Osteocyte (in vitro differentiated cells): ENCODE measurements around the gene MBD3. TPM values are rescaled to one million over a fixed set of nuclear protein-coding genes. Genes with fewer than 3 reads are reported as not detected.

Source experiments
- DNase-seq: peaks from one replicate; pipeline ENCODE4 v3.0.0; 2021; ENCODE audit warnings: mixed read lengths; ENCODE audit not compliant: unreplicated experiment; ENCODE audit errors: extremely low spot score
- H3K27ac Mint-ChIP-seq: one replicate; pipeline ENCODE4 v1.8.0; 2021; ENCODE audit warnings: mild to moderate bottlenecking, mixed read lengths; ENCODE audit not compliant: unreplicated experiment
- H3K27me3 Mint-ChIP-seq: one replicate; pipeline ENCODE4 v1.8.0; 2021; ENCODE audit warnings: mixed read lengths; ENCODE audit not compliant: unreplicated experiment
- H3K36me3 Mint-ChIP-seq: one replicate; pipeline ENCODE4 v1.8.0; 2021; ENCODE audit warnings: mixed read lengths; ENCODE audit not compliant: unreplicated experiment
- H3K4me1 Mint-ChIP-seq: one replicate; pipeline ENCODE4 v1.8.0; 2021; ENCODE audit warnings: mixed read lengths; ENCODE audit not compliant: unreplicated experiment
- H3K4me3 Mint-ChIP-seq: one replicate; pipeline ENCODE4 v1.8.0; 2021; ENCODE audit warnings: mild to moderate bottlenecking, moderate library complexity, mixed read lengths; ENCODE audit not compliant: unreplicated experiment
- H3K9me3 Mint-ChIP-seq: one replicate; pipeline ENCODE4 v1.8.0; 2021; ENCODE audit warnings: mixed read lengths; ENCODE audit not compliant: unreplicated experiment
- total RNA-seq: library from RNA; stranded (reverse); gene quantifications from 2 replicates; pipeline ENCODE4 v1.2.1, GENCODE V29; 2021
- TF ChIP-seq, protein P1 (sequence below): fragments of 200-600 bp; sonication (generic); IDR thresholded peaks from 2 replicates; pipeline ENCODE4 v1.5.0; 2021; ENCODE audit warnings: antibody characterized with exemption, mild to moderate bottlenecking, moderate library complexity

The MBD3 gene
- total RNA-seq, 1 donor from 2014 or later, result 101 TPM

DNA sequence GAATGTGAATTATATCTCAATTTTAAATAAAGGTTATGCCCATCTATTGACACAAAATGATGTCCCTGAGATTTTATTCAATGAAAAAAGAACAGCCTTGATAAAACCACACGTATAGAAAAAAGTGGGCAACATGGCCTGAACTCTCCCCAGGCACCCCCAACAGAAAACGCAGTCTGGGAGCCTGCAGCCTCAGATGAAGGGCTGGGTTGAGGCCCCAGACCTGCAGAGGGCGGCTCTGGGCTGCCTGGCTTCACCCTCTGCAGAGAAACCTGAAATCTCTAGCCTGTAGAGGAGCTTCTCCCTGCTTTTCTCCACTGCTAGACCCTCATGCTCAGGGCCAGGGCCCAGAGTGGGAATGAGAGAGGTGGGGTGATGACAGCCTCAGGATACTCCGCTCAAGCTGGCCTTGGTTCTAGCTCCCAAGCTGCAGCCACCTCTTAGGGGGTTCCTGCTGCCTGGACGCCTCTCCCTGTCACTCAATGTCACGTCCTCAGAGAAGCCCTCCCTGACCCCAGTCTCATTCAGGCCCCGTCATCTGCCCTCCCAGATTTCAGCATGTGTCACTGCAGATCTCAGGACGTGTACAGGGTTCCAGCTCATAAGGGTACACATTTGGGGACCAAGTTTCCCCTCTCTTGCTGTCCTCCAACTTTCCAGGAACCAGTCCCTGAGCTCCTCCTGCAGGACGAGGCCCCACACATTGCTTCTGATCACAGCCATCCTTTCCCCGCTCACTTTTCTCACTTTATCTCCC is 1.8 kb downstream of the MBD3 start:
- TF ChIP-seq, protein P1, sequence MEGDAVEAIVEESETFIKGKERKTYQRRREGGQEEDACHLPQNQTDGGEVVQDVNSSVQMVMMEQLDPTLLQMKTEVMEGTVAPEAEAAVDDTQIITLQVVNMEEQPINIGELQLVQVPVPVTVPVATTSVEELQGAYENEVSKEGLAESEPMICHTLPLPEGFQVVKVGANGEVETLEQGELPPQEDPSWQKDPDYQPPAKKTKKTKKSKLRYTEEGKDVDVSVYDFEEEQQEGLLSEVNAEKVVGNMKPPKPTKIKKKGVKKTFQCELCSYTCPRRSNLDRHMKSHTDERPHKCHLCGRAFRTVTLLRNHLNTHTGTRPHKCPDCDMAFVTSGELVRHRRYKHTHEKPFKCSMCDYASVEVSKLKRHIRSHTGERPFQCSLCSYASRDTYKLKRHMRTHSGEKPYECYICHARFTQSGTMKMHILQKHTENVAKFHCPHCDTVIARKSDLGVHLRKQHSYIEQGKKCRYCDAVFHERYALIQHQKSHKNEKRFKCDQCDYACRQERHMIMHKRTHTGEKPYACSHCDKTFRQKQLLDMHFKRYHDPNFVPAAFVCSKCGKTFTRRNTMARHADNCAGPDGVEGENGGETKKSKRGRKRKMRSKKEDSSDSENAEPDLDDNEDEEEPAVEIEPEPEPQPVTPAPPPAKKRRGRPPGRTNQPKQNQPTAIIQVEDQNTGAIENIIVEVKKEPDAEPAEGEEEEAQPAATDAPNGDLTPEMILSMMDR, result peak; percentile 41
- Mint-ChIP-seq H3K36me3 (peaks cover 2% of the 10 kb centered on the region), H3K27me3 (no peaks in the 10 kb centered on the region), H3K4me3 (peak overlapping the region; percentile 87), H3K9me3 (no peaks in the 10 kb centered on the region), H3K27ac (peak overlapping the region; percentile 83), H3K4me1 (peaks cover 29% of the 10 kb centered on the region)
- DNase-seq, result no peak

DNA sequence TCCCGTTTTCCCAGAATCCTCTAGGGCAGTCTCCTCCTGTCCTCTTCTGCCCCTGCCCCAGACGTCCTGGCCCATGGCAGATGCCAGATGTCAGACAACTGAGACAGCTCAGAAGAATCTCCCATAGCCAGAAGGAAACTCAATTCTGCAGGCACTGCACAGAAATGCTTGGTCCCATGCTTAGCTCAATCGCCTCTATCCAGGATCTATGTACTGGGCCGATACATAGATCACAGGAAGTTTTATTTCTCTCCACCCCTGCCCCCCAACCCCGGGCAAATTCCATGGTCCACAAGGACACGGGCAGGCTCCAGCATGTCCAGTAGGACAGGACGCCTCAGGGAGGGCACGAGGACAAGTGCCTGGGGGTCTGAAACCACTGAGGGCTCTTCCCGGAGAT is 4.8 kb downstream of the MBD3 start:
- DNase-seq, result no peak
- H3K27ac Mint-ChIP-seq, result peak overlapping the region; percentile 47
- no peaks in the 10 kb centered on the region for H3K9me3 Mint-ChIP-seq
- H3K4me1 Mint-ChIP-seq, result peaks cover 27% of the 10 kb centered on the region
- H3K36me3 Mint-ChIP-seq, result peaks cover 6% of the 10 kb centered on the region
- H3K4me3 Mint-ChIP-seq, result no peak overlapping the region
- no peaks in the 10 kb centered on the region for H3K27me3 Mint-ChIP-seq
- TF ChIP-seq, protein P1, result no peak

DNA sequence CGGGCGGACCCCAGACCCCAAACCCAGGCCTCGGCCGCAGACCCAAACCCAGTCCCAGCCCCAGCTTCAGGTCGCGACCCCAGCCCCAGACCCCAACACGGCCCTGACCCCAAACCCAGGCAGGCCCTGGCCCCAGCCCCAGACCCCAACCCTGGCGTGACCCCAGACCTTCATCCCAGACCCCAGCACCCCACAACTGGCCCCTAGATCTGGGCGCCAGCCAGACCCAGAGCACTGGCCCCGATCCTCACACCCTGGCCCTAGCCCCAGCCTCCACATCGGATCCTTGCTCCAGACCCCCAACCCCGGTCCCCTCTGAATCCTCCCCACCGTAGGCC is 7.5 kb downstream of the MBD3 start:
- no peak overlapping the region for H3K27ac Mint-ChIP-seq
- no peaks in the 10 kb centered on the region for H3K9me3 Mint-ChIP-seq
- H3K27me3 Mint-ChIP-seq, result no peaks in the 10 kb centered on the region
- H3K4me1 Mint-ChIP-seq, result peaks cover 15% of the 10 kb centered on the region
- no peak for DNase-seq
- H3K4me3 Mint-ChIP-seq, result no peak overlapping the region
- H3K36me3 Mint-ChIP-seq, result peaks cover 11% of the 10 kb centered on the region
- TF ChIP-seq, protein P1, result no peak

DNA sequence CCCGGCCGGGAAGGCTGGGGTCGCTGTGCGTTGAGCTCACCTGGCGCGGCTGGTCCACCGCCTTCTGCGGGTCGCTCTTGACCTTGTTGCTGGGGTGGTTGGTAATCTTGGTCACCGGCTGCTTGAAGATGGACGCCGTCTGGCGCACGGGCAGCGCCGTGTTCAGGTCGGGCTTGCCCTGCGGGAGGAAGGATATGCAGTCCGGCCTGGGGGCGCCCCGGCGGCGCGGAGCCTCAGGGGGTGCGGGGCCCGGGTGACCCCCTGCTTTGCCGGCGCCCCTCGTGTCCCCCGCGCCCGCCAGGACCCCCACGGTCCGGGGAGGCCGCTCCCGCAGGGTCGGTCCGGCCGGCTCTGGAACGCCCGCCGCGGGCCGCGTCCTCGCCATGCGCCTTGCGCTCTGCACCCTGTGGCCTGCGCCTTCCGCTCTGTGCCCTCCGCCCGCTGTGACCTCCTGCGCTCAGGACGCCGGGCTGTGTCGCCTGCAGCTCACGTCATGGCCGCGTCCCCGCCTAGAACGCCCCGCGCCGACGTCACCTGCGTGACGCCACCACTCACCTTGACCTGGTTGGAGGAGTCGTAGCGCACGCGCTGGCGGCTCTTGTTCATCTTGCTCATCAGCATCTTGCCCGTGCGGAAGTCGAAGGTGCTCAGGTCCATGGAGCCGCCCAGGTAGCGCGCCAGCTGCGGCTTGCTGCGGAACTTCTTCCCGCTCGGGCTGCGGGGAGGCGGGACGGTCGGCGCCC is 8.0 kb downstream of the MBD3 start:
- H3K27ac Mint-ChIP-seq, result no peak overlapping the region
- H3K4me3 Mint-ChIP-seq, result no peak overlapping the region
- peaks cover 14% of the 10 kb centered on the region for H3K36me3 Mint-ChIP-seq
- peaks cover 10% of the 10 kb centered on the region for H3K4me1 Mint-ChIP-seq
- no peaks in the 10 kb centered on the region for H3K27me3 Mint-ChIP-seq
- no peaks in the 10 kb centered on the region for H3K9me3 Mint-ChIP-seq
- TF ChIP-seq, protein P1, result no peak
- no peak for DNase-seq

DNA sequence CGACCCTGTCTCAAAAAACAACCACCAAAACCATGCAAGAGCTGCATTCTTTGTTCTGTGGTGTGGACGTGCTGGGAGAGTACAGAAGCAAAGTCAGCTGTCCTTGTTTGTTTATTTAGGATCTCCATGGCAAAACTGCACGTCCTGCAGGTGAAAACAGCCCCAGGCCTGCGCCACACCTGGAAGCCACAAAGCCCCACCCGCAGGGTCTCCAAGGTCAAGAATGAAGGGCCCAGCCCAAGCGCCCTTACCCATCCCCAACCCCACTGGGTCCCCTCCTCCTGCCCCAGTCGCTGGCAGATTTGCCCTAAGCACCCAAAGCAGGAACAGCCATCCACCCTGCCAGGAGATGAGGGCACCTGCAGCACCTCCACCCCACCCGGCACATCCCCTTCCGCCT is 10.5 kb downstream of the MBD3 start:
- TF ChIP-seq, protein P1, result no peak
- Mint-ChIP-seq H3K9me3 (no peaks in the 10 kb centered on the region), H3K4me3 (no peak overlapping the region), H3K36me3 (peaks cover 18% of the 10 kb centered on the region), H3K27ac (no peak overlapping the region), H3K4me1 (no peaks in the 10 kb centered on the region), H3K27me3 (no peaks in the 10 kb centered on the region)
- no peak for DNase-seq
